Smooth muscle cell (in vitro differentiated cells): ENCODE results near the gene NAGLU. TPM values are rescaled to one million over a fixed set of nuclear protein-coding genes. Genes with fewer than 3 reads are reported as not detected.

Experiments used
- DNase-seq: peaks from one replicate; lab custom pipeline; 2025; ENCODE audit not compliant: unreplicated experiment; lab: John Stamatoyannopoulos, UW
- H2AFZ ChIP-seq: fragments of 200-600 bp; sonication (generic); 2 replicates; pipeline ENCODE4 v1.6.0; 2016; ENCODE audit warnings: antibody characterized with exemption, low read depth, mild to moderate bottlenecking
- H3F3A ChIP-seq: fragments of 200-600 bp; sonication (generic); 2 replicates; pipeline ENCODE4 v1.6.0; 2017; ENCODE audit warnings: antibody characterized with exemption, low read depth
- H3K27ac ChIP-seq: fragments of 200-600 bp; sonication (generic); 2 replicates; pipeline ENCODE4 v1.5.1; 2016; ENCODE audit warnings: low read depth, mild to moderate bottlenecking
- H3K27me3 ChIP-seq: fragments of 200-600 bp; sonication (generic); 2 replicates; pipeline ENCODE4 v1.6.1; 2016; ENCODE audit warnings: low read depth, mild to moderate bottlenecking
- H3K36me3 ChIP-seq: fragments of 200-600 bp; sonication (generic); 2 replicates; pipeline ENCODE4 v1.5.1; 2016; ENCODE audit warnings: low read depth
- H3K4me1 ChIP-seq: fragments of 200-600 bp; sonication (generic); 2 replicates; pipeline ENCODE4 v1.5.1; 2016; ENCODE audit warnings: low read depth
- H3K4me2 ChIP-seq: fragments of 200-600 bp; sonication (generic); 2 replicates; pipeline ENCODE4 v1.6.0; 2016; ENCODE audit warnings: mild to moderate bottlenecking
- H3K4me3 ChIP-seq: fragments of 200-600 bp; sonication (generic); 2 replicates; pipeline ENCODE4 v1.5.1; 2016; ENCODE audit warnings: mild to moderate bottlenecking
- H3K79me2 ChIP-seq: fragments of 200-600 bp; sonication (generic); 2 replicates; pipeline ENCODE4 v1.6.0; 2016; ENCODE audit warnings: low read depth, mild to moderate bottlenecking
- H3K9ac ChIP-seq: fragments of 200-600 bp; sonication (generic); 2 replicates; pipeline ENCODE4 v1.6.0; 2016; ENCODE audit warnings: low read depth
- H3K9me3 ChIP-seq: fragments of 200-600 bp; sonication (generic); replicated peaks from 2 replicates; pipeline ENCODE4 v1.5.1; 2016; ENCODE audit warnings: low read depth
- H4K20me1 ChIP-seq: fragments of 200-600 bp; sonication (generic); 2 replicates; pipeline ENCODE4 v1.6.0; 2016; ENCODE audit warnings: low read depth
- WGBS: methylation state at CpG from one replicate; pipeline ENCODE4 v1.1.7; 2016; ENCODE audit warnings: low lambda C conversion rate; 5-methylcytosine and 5-hydroxymethylcytosine counted together
- polyA plus RNA-seq: library from polyadenylated mRNA; unstranded; fragments of >200 nt; fragmentation: Nextera tagmentation; extraction: Ambion mirVana; gene quantifications from 2 replicates; pipeline ENCODE4 v1.2.1, GENCODE V29; 2016
- total RNA-seq: library from RNA; depleted of rRNA; stranded (reverse); fragments of >200 nt; gene quantifications from 2 replicates; pipeline ENCODE4 v1.2.3, GENCODE V29; 2014
- TF ChIP-seq, protein P1 (sequence below): fragments of 200-600 bp; sonication (generic); IDR thresholded peaks from 2 replicates; pipeline ENCODE4 v1.5.1; 2017; ENCODE audit warnings: borderline replicate concordance, mild to moderate bottlenecking, antibody characterized with exemption; ENCODE audit not compliant: insufficient read depth, poor library complexity, severe bottlenecking

The NAGLU gene
- total and polyA plus RNA-seq, 2 experiments from 2014 or later, result 23.0 to 51.6 TPM

DNA sequence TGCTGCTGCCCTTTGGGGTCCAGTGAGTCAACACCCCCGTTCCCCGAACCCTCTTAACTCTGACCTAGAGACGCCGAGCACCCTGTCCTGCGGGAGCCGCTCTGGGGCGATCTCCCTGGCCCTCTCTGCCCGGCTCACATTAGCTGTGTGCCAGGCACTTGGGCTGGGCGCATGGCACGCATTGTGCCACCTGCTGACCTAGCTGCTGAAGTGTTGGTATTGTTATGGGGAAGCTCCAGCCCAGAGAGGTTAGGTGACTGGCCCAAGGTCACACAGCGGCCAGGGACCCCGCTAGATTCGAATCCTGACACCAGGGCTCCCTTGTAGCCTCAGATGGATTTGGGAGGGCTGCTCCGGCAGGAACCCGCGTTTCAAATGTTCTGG is 17.8 kb downstream of the NAGLU start:
- H3K36me3 ChIP-seq, result no peaks in the 10 kb centered on the region
- TF ChIP-seq, protein P1, sequence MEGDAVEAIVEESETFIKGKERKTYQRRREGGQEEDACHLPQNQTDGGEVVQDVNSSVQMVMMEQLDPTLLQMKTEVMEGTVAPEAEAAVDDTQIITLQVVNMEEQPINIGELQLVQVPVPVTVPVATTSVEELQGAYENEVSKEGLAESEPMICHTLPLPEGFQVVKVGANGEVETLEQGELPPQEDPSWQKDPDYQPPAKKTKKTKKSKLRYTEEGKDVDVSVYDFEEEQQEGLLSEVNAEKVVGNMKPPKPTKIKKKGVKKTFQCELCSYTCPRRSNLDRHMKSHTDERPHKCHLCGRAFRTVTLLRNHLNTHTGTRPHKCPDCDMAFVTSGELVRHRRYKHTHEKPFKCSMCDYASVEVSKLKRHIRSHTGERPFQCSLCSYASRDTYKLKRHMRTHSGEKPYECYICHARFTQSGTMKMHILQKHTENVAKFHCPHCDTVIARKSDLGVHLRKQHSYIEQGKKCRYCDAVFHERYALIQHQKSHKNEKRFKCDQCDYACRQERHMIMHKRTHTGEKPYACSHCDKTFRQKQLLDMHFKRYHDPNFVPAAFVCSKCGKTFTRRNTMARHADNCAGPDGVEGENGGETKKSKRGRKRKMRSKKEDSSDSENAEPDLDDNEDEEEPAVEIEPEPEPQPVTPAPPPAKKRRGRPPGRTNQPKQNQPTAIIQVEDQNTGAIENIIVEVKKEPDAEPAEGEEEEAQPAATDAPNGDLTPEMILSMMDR, result no peak
- peak overlapping the region; percentile 75 for H3K9ac ChIP-seq
- 74% methylated on average over 16 of the region's 16 CpGs for WGBS
- H4K20me1 ChIP-seq, result peaks cover 6% of the 10 kb centered on the region
- no peak overlapping the region for H2AFZ ChIP-seq
- peaks cover 20% of the 10 kb centered on the region for H3K79me2 ChIP-seq
- H3F3A ChIP-seq, result no peaks in the 10 kb centered on the region
- H3K9me3 ChIP-seq, result no peaks in the 10 kb centered on the region
- no peak overlapping the region for H3K27ac ChIP-seq
- DNase-seq, result no peak
- H3K4me1 ChIP-seq, result peaks cover 19% of the 10 kb centered on the region
- H3K4me2 ChIP-seq, result peak overlapping the region; percentile 96
- H3K4me3 ChIP-seq, result peak overlapping the region; percentile 69
- no peaks in the 10 kb centered on the region for H3K27me3 ChIP-seq

DNA sequence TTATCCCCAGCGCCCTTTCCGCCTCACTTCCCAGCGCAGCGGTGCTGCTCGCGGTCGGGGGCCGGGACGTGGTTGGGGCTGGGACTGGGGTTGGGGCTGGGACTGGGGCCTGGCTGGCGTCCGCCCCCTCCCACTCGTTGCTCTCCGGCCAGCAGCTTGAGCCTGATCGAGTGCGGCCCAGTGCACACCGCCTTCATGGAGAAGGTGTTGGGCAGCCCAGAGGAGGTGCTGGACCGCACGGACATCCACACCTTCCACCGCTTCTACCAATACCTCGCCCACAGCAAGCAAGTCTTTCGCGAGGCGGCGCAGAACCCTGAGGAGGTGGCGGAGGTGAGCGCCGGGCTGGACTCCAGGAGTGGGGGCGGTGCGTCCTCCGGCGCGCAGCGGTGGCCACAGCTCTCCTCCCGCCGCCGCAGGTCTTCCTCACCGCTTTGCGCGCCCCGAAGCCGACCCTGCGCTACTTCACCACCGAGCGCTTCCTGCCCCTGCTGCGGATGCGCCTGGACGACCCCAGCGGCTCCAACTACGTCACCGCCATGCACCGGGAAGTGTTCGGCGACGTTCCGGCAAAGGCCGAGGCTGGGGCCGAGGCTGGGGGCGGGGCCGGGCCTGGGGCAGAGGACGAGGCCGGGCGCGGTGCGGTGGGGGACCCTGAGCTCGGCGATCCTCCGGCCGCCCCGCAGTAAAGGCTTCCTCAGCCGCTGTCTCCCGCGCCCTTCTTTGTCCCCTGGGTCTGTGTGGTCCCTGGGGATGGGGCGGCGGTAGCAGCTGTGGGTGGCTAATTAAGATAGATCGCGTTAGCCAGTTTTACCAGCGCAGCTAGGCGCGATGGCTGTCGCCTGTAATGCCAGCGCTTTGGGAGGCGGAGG is 18.4 kb downstream of the NAGLU start:
- Histone ChIP-seq H3K36me3 (no peaks in the 10 kb centered on the region), H3K79me2 (peaks cover 20% of the 10 kb centered on the region), H3K4me3 (peak overlapping the region; percentile 69), H3K4me1 (peaks cover 16% of the 10 kb centered on the region), H3K27ac (peak overlapping the region; percentile 32), H3K4me2 (peak overlapping the region; percentile 96), H3K27me3 (no peaks in the 10 kb centered on the region), H2AFZ (peak overlapping the region; percentile 67), H3K9me3 (no peaks in the 10 kb centered on the region), H4K20me1 (peaks cover 6% of the 10 kb centered on the region), H3K9ac (peak overlapping the region; percentile 75), H3F3A (no peaks in the 10 kb centered on the region)
- 1% methylated on average over 67 of the region's 82 CpGs for WGBS
- TF ChIP-seq, protein P1, result no peak
- DNase-seq, result peak; percentile 45

DNA sequence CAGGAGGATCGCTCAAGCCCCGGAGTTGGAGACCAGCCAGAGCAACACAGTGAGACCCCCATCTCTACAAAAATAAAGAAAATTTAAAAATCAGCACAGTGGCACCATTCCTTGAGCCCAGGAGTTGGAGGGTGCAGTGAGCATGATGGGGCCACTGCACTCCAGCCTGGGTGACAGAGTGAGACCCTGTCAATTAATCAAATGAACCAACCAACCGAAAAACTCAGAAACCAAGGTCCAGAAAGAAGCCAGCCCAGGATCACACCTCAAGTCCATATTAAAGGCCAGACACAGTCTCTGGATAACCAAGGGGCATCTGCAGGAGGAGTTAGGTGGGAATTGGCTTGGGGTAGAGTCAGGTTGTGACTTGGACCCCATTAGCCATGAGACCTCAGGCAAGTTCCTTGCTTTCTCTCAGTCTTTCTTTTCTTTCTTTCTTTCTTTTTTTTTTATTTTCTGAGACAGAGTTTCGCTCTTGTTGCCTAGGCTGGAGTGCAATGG is 19.1 kb downstream of the NAGLU start:
- Histone ChIP-seq H3F3A (no peaks in the 10 kb centered on the region), H3K4me3 (peak overlapping the region; percentile 69), H2AFZ (peak overlapping the region; percentile 67), H3K9me3 (no peaks in the 10 kb centered on the region), H3K36me3 (no peaks in the 10 kb centered on the region), H3K79me2 (peaks cover 20% of the 10 kb centered on the region), H3K27me3 (no peaks in the 10 kb centered on the region), H3K4me1 (peaks cover 16% of the 10 kb centered on the region), H3K4me2 (peak overlapping the region; percentile 96), H3K27ac (peak overlapping the region; percentile 32), H4K20me1 (peaks cover 6% of the 10 kb centered on the region), H3K9ac (peak overlapping the region; percentile 75)
- no peak for DNase-seq
- TF ChIP-seq, protein P1, result no peak
- WGBS, result 38% methylated on average over 4 of the region's 4 CpGs
